ENCODE data around the gene ATG7.

ATG7 gene

GRCh38 chr3:11463591-11463990, 191.4 kb downstream of the ATG7 start:
- no peak overlapping the region for H3K4me2 ChIP-seq (ENCODE audit: low read length)
- no peaks in the 10 kb centered on the region for H3K79me2 ChIP-seq (ENCODE audit: control insufficient read depth, low read length)
- no peaks in the 10 kb centered on the region for H4K20me1 ChIP-seq (ENCODE audit: control insufficient read depth, insufficient read depth, low read depth, low read length)
- H3K27ac ChIP-seq (ENCODE audit: low read depth, low read length): no peak overlapping the region
- no peaks in the 10 kb centered on the region for H3K9me3 ChIP-seq (ENCODE audit: control insufficient read depth, insufficient read depth, low read length)
- no peaks in the 10 kb centered on the region for H3K36me3 ChIP-seq (ENCODE audit: control insufficient read depth, low read length)
- no peaks in the 10 kb centered on the region for H3F3A ChIP-seq (ENCODE audit: control insufficient read depth, insufficient read depth)
- H3K4me1 ChIP-seq (ENCODE audit: control insufficient read depth, low read length): no peaks in the 10 kb centered on the region
- no peaks in the 10 kb centered on the region for H3K27me3 ChIP-seq (ENCODE audit: control insufficient read depth, low read length)
- H3K9me2 ChIP-seq (replicated peaks; ENCODE audit: control insufficient read depth, low read length): no peaks in the 10 kb centered on the region
- no peak for TF ChIP-seq EZH2phosphoT487 (IDR thresholded peaks at IDR 0.05; ENCODE audit: borderline replicate concordance, low read length)
- TF ChIP-seq, protein P1, sequence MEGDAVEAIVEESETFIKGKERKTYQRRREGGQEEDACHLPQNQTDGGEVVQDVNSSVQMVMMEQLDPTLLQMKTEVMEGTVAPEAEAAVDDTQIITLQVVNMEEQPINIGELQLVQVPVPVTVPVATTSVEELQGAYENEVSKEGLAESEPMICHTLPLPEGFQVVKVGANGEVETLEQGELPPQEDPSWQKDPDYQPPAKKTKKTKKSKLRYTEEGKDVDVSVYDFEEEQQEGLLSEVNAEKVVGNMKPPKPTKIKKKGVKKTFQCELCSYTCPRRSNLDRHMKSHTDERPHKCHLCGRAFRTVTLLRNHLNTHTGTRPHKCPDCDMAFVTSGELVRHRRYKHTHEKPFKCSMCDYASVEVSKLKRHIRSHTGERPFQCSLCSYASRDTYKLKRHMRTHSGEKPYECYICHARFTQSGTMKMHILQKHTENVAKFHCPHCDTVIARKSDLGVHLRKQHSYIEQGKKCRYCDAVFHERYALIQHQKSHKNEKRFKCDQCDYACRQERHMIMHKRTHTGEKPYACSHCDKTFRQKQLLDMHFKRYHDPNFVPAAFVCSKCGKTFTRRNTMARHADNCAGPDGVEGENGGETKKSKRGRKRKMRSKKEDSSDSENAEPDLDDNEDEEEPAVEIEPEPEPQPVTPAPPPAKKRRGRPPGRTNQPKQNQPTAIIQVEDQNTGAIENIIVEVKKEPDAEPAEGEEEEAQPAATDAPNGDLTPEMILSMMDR (IDR thresholded peaks at IDR 0.05; ENCODE audit: low read depth, low read length, poor library complexity, severe bottlenecking): no peak
- no peak overlapping the region for H3K4me3 ChIP-seq (ENCODE audit: low read length)

DNA sequence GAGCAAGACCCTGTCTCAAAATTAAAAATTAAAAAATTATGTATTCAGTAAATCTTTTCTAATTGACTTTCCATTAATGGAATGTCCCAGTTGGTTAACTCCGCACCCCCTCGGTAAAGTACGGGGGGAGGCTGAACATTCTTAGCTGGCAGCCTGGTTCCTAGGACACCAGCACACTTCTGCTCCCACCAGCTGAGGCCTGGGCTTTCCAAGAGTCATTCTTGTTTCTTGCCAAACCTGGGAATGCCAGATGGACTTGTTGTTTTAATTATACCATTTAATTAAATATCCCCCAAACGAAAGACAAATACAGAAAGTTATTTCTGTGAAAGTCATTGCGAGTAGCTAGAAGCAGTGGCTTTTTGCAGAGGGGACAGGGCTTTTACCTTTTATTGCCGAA, 192.2 kb downstream of the ATG7 start:
- H3K4me1 ChIP-seq (ENCODE audit: control insufficient read depth, low read length): no peaks in the 10 kb centered on the region
- H3K27ac ChIP-seq (ENCODE audit: low read depth, low read length): no peak overlapping the region
- H4K20me1 ChIP-seq (ENCODE audit: control insufficient read depth, insufficient read depth, low read depth, low read length): no peaks in the 10 kb centered on the region
- no peaks in the 10 kb centered on the region for H3K36me3 ChIP-seq (ENCODE audit: control insufficient read depth, low read length)
- no peak overlapping the region for H3K4me3 ChIP-seq (ENCODE audit: low read length)
- no peaks in the 10 kb centered on the region for H3K79me2 ChIP-seq (ENCODE audit: control insufficient read depth, low read length)
- no peaks in the 10 kb centered on the region for H3F3A ChIP-seq (ENCODE audit: control insufficient read depth, insufficient read depth)
- no peaks in the 10 kb centered on the region for H3K9me3 ChIP-seq (ENCODE audit: control insufficient read depth, insufficient read depth, low read length)
- no peak overlapping the region for H3K4me2 ChIP-seq (ENCODE audit: low read length)
- TF ChIP-seq, protein P1 (IDR thresholded peaks at IDR 0.05; ENCODE audit: low read depth, low read length, poor library complexity, severe bottlenecking): no peak
- TF ChIP-seq EZH2phosphoT487 (IDR thresholded peaks at IDR 0.05; ENCODE audit: borderline replicate concordance, low read length): no peak
- H3K9me2 ChIP-seq (replicated peaks; ENCODE audit: control insufficient read depth, low read length): no peaks in the 10 kb centered on the region
- H3K27me3 ChIP-seq (ENCODE audit: control insufficient read depth, low read length): no peaks in the 10 kb centered on the region

- Histone ChIP-seq H3K4me1 (ENCODE audit: control insufficient read depth, low read length) (no peaks in the 10 kb centered on the region), H3K27ac (ENCODE audit: low read depth, low read length) (no peak overlapping the region), H3K4me2 (ENCODE audit: low read length) (no peak overlapping the region), H3F3A (ENCODE audit: control insufficient read depth, insufficient read depth) (no peaks in the 10 kb centered on the region), H3K9me3 (ENCODE audit: control insufficient read depth, insufficient read depth, low read length) (no peaks in the 10 kb centered on the region), H3K27me3 (ENCODE audit: control insufficient read depth, low read length) (no peaks in the 10 kb centered on the region), H3K4me3 (ENCODE audit: low read length) (no peak overlapping the region), H4K20me1 (ENCODE audit: control insufficient read depth, insufficient read depth, low read depth, low read length) (no peaks in the 10 kb centered on the region), H3K36me3 (ENCODE audit: control insufficient read depth, low read length) (no peaks in the 10 kb centered on the region), H3K79me2 (ENCODE audit: control insufficient read depth, low read length) (no peaks in the 10 kb centered on the region), H3K9me2 (replicated peaks; ENCODE audit: control insufficient read depth, low read length) (no peaks in the 10 kb centered on the region)
- TF ChIP-seq EZH2phosphoT487 (IDR thresholded peaks at IDR 0.05; ENCODE audit: borderline replicate concordance, low read length): no peak
- TF ChIP-seq, protein P1 (IDR thresholded peaks at IDR 0.05; ENCODE audit: low read depth, low read length, poor library complexity, severe bottlenecking): no peak
Observed at GRCh38 chr3:11465744-11466616, 193.8 kb downstream of the ATG7 start.

Data from DOHH2 (cell line).